Activated B cell treated with CpG ODN at 0.5 μM for 24 hours (primary cell): ENCODE measurements around the gene CFAP299. TPM values are rescaled to one million over a fixed set of nuclear protein-coding genes. Genes with fewer than 3 reads are reported as not detected.

Source experiments
- ATAC-seq: fragments of 200-7000 bp; cut with Tn5 transposase; one replicate; pipeline ENCODE4 v1.10.0; 2021; ENCODE audit warnings: low read depth, mild to moderate bottlenecking, moderate library complexity
- CTCF ChIA-PET: fragments of 350-600 bp; sonication (Branson Sonifier 250); formaldehyde crosslinking; loops from one replicate; lab custom pipeline; 2021; ENCODE audit warnings: antibody characterized with exemption; lab: Charles Lee
- POLR2A ChIA-PET: fragments of 350-600 bp; sonication (Branson Sonifier 250); formaldehyde crosslinking; loops from one replicate; lab custom pipeline; 2021; ENCODE audit warnings: antibody characterized with exemption; lab: Charles Lee
- DNase-seq: peaks from one replicate; pipeline ENCODE4 v3.0.0; 2022
- H3K27ac Mint-ChIP-seq: one replicate; pipeline ENCODE4 v1.8.0; 2020; ENCODE audit warnings: mixed read lengths
- H3K27me3 Mint-ChIP-seq: one replicate; pipeline ENCODE4 v1.8.0; 2021; ENCODE audit warnings: mixed read lengths
- H3K36me3 Mint-ChIP-seq: one replicate; pipeline ENCODE4 v1.8.0; 2021; ENCODE audit warnings: low read depth, mixed read lengths
- H3K4me1 Mint-ChIP-seq: one replicate; pipeline ENCODE4 v1.8.0; 2021; ENCODE audit warnings: mixed read lengths
- H3K4me3 Mint-ChIP-seq: one replicate; pipeline ENCODE4 v1.8.0; 2020; ENCODE audit warnings: mild to moderate bottlenecking, mixed read lengths
- H3K9me3 Mint-ChIP-seq: one replicate; pipeline ENCODE4 v1.8.0; 2020; ENCODE audit warnings: mixed read lengths
- CTCF ChIP-seq: fragments of 200-600 bp; IDR thresholded peaks from one replicate; pipeline ENCODE4 v1.8.0; 2022; ENCODE audit warnings: antibody characterized with exemption, mild to moderate bottlenecking
- intact Hi-C: fragments of 100-400 bp; cut with micrococcal nuclease; formaldehyde crosslinking; loops from one replicate; pipeline ENCODE4 v1.15.1; 2024
- total RNA-seq: library from RNA; stranded (reverse); gene quantifications from 2 replicates; pipeline ENCODE4 v1.2.3, GENCODE V29; 2022

CFAP299 gene
- total RNA-seq, 1 donor from 2014 or later = not detected

DNA sequence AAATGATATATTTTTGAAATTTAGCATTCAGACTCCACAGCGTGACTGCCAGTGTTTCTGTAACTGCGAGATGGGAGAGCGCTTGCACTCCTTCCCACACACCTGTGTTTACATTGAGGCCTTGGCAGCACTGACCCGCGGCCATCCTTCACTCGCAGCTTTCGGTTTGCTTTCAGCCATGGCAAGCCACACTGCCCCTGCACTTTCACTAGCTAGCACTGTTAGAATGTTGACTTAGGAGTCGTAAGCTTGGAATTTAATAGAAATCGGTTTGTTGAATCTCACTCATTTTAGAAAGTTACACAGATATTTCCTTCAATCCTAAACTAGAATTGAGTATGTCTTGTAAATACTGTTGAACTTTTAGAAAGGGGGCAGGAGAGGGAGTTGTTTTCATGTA lies 136.2 kb downstream of the CFAP299 start:
- TF ChIP-seq CTCF = no peak
- Mint-ChIP-seq H3K9me3 (no peaks in the 10 kb centered on the region), H3K27me3 (no peaks in the 10 kb centered on the region), H3K27ac (no peak overlapping the region), H3K36me3 (no peaks in the 10 kb centered on the region), H3K4me3 (no peak overlapping the region), H3K4me1 (peaks cover 2% of the 10 kb centered on the region)
- DNase-seq (no peak), ATAC-seq (no peak)
- ChIA-PET CTCF (no interaction called here), POLR2A (no interaction called here)
- intact Hi-C loops = no loop called here

GRCh38 chr4:80475236-80475635 lies 139.7 kb downstream of the CFAP299 start:
- intact Hi-C loops = no loop called here
- Mint-ChIP-seq H3K4me3 (no peak overlapping the region), H3K27me3 (no peaks in the 10 kb centered on the region), H3K27ac (no peak overlapping the region), H3K36me3 (no peaks in the 10 kb centered on the region), H3K9me3 (no peaks in the 10 kb centered on the region), H3K4me1 (no peaks in the 10 kb centered on the region)
- TF ChIP-seq CTCF = no peak
- no peak for DNase-seq
- ATAC-seq = no peak
- POLR2A ChIA-PET = no interaction called here
- CTCF ChIA-PET = no interaction called here

GRCh38 chr4:80475798-80476197 lies 140.3 kb downstream of the CFAP299 start:
- no peak for TF ChIP-seq CTCF
- ATAC-seq = no peak
- DNase-seq = no peak
- Mint-ChIP-seq H3K27ac (no peak overlapping the region), H3K27me3 (no peaks in the 10 kb centered on the region), H3K36me3 (no peaks in the 10 kb centered on the region), H3K4me1 (no peaks in the 10 kb centered on the region), H3K9me3 (no peaks in the 10 kb centered on the region), H3K4me3 (no peak overlapping the region)
- ChIA-PET POLR2A (no interaction called here), CTCF (no interaction called here)
- intact Hi-C loops = no loop called here

DNA sequence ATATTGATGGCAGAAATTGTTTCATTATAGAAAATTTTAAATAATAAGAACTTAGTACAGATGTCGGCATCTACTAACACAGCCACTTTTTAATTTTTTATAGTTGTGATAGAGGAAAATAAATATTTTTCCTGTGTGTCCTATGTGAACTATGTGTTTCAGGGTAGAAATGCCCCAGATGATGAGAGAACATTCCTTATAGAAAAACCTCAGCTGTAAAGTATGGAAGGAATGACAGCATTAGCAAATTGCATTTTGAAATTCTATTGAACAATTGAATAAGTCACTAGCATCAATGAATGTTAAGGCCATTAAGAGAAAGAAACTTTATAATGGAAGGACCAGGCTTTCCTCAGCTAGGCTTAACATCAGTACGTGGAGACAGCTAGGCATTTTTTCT lies 149.2 kb downstream of the CFAP299 start:
- H3K36me3 Mint-ChIP-seq = no peaks in the 10 kb centered on the region
- H3K4me3 Mint-ChIP-seq = no peak overlapping the region
- intact Hi-C loops = loop anchor here (5.0 kb wide), 1 partner anchor 38 kb away; no protein-coding TSS in a partner anchor
- H3K27ac Mint-ChIP-seq = no peak overlapping the region
- H3K27me3 Mint-ChIP-seq = no peaks in the 10 kb centered on the region
- POLR2A ChIA-PET = no interaction called here
- CTCF ChIA-PET = no interaction called here
- no peaks in the 10 kb centered on the region for H3K9me3 Mint-ChIP-seq
- ATAC-seq (no peak), DNase-seq (no peak)
- TF ChIP-seq CTCF = no peak
- H3K4me1 Mint-ChIP-seq = peaks cover 7% of the 10 kb centered on the region

DNA sequence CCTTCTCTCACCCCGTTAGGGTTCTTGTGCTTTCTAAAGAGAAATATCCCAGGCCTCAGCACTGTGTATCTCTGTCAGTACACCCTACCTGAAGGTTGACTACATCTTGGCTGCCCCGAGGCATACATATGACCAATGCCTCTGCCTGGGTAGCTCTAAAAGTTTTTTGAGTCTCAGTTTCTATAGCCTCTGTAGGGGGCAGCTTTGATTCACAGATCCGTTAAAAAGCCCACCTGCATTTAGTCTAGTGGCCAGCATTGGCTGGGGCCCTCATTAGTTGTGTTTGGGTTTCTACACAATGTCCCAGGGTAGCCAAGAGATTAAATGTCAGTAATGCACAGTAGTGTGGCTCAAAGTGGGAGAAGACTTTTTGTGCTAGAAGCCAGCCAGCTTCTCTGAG lies 151.1 kb downstream of the CFAP299 start:
- Mint-ChIP-seq H3K36me3 (no peaks in the 10 kb centered on the region), H3K4me3 (no peak overlapping the region), H3K27me3 (no peaks in the 10 kb centered on the region), H3K4me1 (peaks cover 13% of the 10 kb centered on the region), H3K27ac (no peak overlapping the region), H3K9me3 (no peaks in the 10 kb centered on the region)
- ATAC-seq (no peak), DNase-seq (no peak)
- ChIA-PET POLR2A (no interaction called here), CTCF (interaction anchor here (1.0 kb wide), 1 partner anchor 504 kb away, joined by 4 read pairs; no protein-coding TSS in a partner anchor)
- no peak for TF ChIP-seq CTCF
- intact Hi-C loops = loop anchor here (5.0 kb wide), 1 partner anchor 36 kb away; no protein-coding TSS in a partner anchor
